SU-DHL-6 (cell line): ENCODE data around the gene EML2.

Experiments
- H2AFZ ChIP-seq: fragments of 200-600 bp; sonication (generic); 2 replicates; pipeline ENCODE4 v1.6.1; 2014; ENCODE audit warnings: low read depth, mild to moderate bottlenecking, moderate library complexity, mixed read lengths, antibody characterized with exemption, low read length; ENCODE audit not compliant: severe bottlenecking
- H3F3A ChIP-seq: fragments of 200-600 bp; shearing (Covaris generic); 2 replicates; pipeline ENCODE4 v1.6.0; 2016; ENCODE audit warnings: antibody characterized with exemption, mild to moderate bottlenecking; ENCODE audit not compliant: insufficient read depth
- H3K27ac ChIP-seq: fragments of 200-600 bp; sonication (generic); 2 replicates; pipeline ENCODE4 v1.5.1; 2016; ENCODE audit warnings: low read depth, mild to moderate bottlenecking, low read length, moderate library complexity, mixed read lengths
- H3K27me3 ChIP-seq: fragments of 200-600 bp; sonication (generic), shearing (Covaris generic); 2 replicates; pipeline ENCODE4 v1.6.0; 2014; ENCODE audit warnings: mild to moderate bottlenecking, low read length
- H3K36me3 ChIP-seq: fragments of 200-600 bp; sonication (generic); 2 replicates; pipeline ENCODE4 v1.6.1; 2014; ENCODE audit warnings: mild to moderate bottlenecking, low read length, mixed read lengths
- H3K4me2 ChIP-seq: fragments of 300-600, 200-600 bp; shearing (Covaris generic), sonication (generic); 2 replicates; pipeline ENCODE4 v1.6.0; 2014; ENCODE audit warnings: low read length, low read depth, mild to moderate bottlenecking; ENCODE audit not compliant: poor library complexity, severe bottlenecking
- H3K4me3 ChIP-seq: fragments of 200-600 bp; sonication (generic); 2 replicates; pipeline ENCODE4 v1.5.1; 2014; ENCODE audit warnings: antibody characterized with exemption, low read length, mild to moderate bottlenecking, mixed read lengths; ENCODE audit not compliant: insufficient read depth, poor library complexity, severe bottlenecking
- H3K79me2 ChIP-seq: fragments of 200-600 bp; sonication (generic); 2 replicates; pipeline ENCODE4 v1.6.1; 2014; ENCODE audit warnings: mild to moderate bottlenecking, low read length, moderate library complexity; ENCODE audit not compliant: insufficient read depth
- H3K9ac ChIP-seq: fragments of 200-600 bp; sonication (generic); 2 replicates; pipeline ENCODE4 v1.7.0; 2014; ENCODE audit warnings: mild to moderate bottlenecking, low read length
- H3K9me2 ChIP-seq: fragments of 200-600 bp; sonication (generic); replicated peaks from 2 replicates; pipeline ENCODE4 v1.6.1; 2014; ENCODE audit warnings: low read length; ENCODE audit not compliant: insufficient read depth
- H3K9me3 ChIP-seq: fragments of 200-600 bp; sonication (generic); 2 replicates; pipeline ENCODE4 v1.6.1; 2014; ENCODE audit warnings: low read length, mixed read lengths; ENCODE audit not compliant: insufficient read depth
- H4K20me1 ChIP-seq: fragments of 200-600 bp; sonication (generic); 2 replicates; pipeline ENCODE4 v1.6.1; 2014; ENCODE audit warnings: low read depth, mild to moderate bottlenecking, antibody characterized with exemption, low read length, moderate library complexity, mixed read lengths
- CTCF ChIP-seq: fragments of 200-600 bp; sonication (generic); IDR thresholded peaks from one replicate; pipeline ENCODE4 v1.5.1; 2017; ENCODE audit warnings: antibody characterized with exemption, mild to moderate bottlenecking, low read length, moderate library complexity; ENCODE audit not compliant: insufficient read depth, poor library complexity, severe bottlenecking
- EZH2phosphoT487 ChIP-seq: fragments of 200-600 bp; sonication (generic), shearing (Covaris generic); conservative IDR thresholded peaks from 2 replicates; pipeline ENCODE4 v1.6.1; 2018; ENCODE audit warnings: mild to moderate bottlenecking, antibody characterized with exemption, low read length, moderate library complexity, mixed read lengths

EML2 gene

GRCh38 chr19:45575216-45575615, 64.0 kb downstream of the EML2 start:
- H3K4me3 ChIP-seq: no peak overlapping the region
- H3K36me3 ChIP-seq: no peaks in the 10 kb centered on the region
- no peaks in the 10 kb centered on the region for H3K27me3 ChIP-seq
- no peak for TF ChIP-seq CTCF
- no peaks in the 10 kb centered on the region for H4K20me1 ChIP-seq
- H3F3A ChIP-seq: peaks cover 5% of the 10 kb centered on the region; the same call in 1 of the 2 replicates
- H3K9me2 ChIP-seq: no peaks in the 10 kb centered on the region
- H3K79me2 ChIP-seq: peaks cover 31% of the 10 kb centered on the region
- H3K9ac ChIP-seq: no peak overlapping the region
- no peak overlapping the region for H3K27ac ChIP-seq
- H3K9me3 ChIP-seq: no peaks in the 10 kb centered on the region
- H2AFZ ChIP-seq: no peak overlapping the region
- no peak overlapping the region for H3K4me2 ChIP-seq

DNA sequence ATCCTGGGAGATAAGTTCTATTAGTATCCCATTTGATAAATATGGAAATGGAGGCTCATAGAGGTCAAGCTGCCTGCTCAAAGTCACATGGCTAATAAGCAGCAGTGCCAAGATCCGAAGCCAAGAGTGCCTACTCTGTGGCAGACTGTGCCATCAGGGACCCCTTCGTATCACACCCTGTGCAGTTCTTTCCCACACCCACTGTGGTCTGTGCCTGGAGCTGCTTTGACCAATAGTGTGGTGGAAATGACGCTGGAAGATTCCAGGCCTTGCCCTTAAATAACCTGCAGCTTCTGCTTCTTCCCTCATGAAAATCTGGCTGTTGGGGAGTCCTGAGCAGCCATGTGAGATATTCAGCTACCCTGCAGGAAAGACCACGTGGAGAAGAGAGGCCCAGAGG, 64.7 kb downstream of the EML2 start:
- Histone ChIP-seq H3F3A (peaks cover 5% of the 10 kb centered on the region; the same call in 1 of the 2 replicates), H3K79me2 (peaks cover 32% of the 10 kb centered on the region), H3K4me3 (no peak overlapping the region), H4K20me1 (no peaks in the 10 kb centered on the region), H3K36me3 (no peaks in the 10 kb centered on the region), H3K4me2 (no peak overlapping the region), H3K9me3 (no peaks in the 10 kb centered on the region), H3K9ac (no peak overlapping the region), H3K9me2 (no peaks in the 10 kb centered on the region), H2AFZ (no peak overlapping the region), H3K27ac (no peak overlapping the region), H3K27me3 (no peaks in the 10 kb centered on the region)
- TF ChIP-seq CTCF (no peak), EZH2phosphoT487 (no peak)

- TF ChIP-seq CTCF (no peak), EZH2phosphoT487 (no peak)
- Histone ChIP-seq H3K4me3 (no peak overlapping the region), H2AFZ (no peak overlapping the region), H3K9me3 (no peaks in the 10 kb centered on the region), H3F3A (peaks cover 5% of the 10 kb centered on the region; the same call in 1 of the 2 replicates), H4K20me1 (no peaks in the 10 kb centered on the region), H3K4me2 (no peak overlapping the region), H3K27ac (no peak overlapping the region), H3K36me3 (no peaks in the 10 kb centered on the region), H3K9me2 (no peaks in the 10 kb centered on the region), H3K27me3 (no peaks in the 10 kb centered on the region), H3K79me2 (peaks cover 40% of the 10 kb centered on the region), H3K9ac (no peak overlapping the region)
Measured at GRCh38 chr19:45571457-45572220, 67.6 kb downstream of the EML2 start.
